ENCODE data around the gene WFDC1. TPM values are rescaled to one million over a fixed set of nuclear protein-coding genes. Genes with fewer than 3 reads are reported as not detected.

Gene WFDC1
- polyA plus RNA-seq, 1 of the 3 experiments (the other 2 are of a cell fraction), result 0.03 TPM

GRCh38 chr16:84331998-84332780, 37.5 kb downstream of the WFDC1 start:
- POLR2A ChIA-PET, result no interaction called here
- Histone ChIP-seq H3K4me3 (ENCODE audit: low read depth in 2 of 2, low read length in 1 of 2) (no peak overlapping the region), H3K27me3 (ENCODE audit: insufficient read depth) (peaks cover 14% of the 10 kb centered on the region; the same call in 1 of the 2 replicates), H3F3A (replicated peaks; ENCODE audit: insufficient read depth) (no peaks in the 10 kb centered on the region), H3K9me3 (0 out of 2 replicates have a peak, but pooled peaks cover under 1% of the 10 kb centered on the region), H3K36me3 (replicated peaks in 1 of 2; ENCODE audit: control insufficient read depth in 1 of 2, insufficient read depth in 2 of 2, low read length in 1 of 2) (no peaks in the 10 kb centered on the region), H2AFZ (ENCODE audit: low read depth) (no peak overlapping the region), H4K20me1 (ENCODE audit: insufficient read depth) (no peaks in the 10 kb centered on the region), H3K79me2 (ENCODE audit: insufficient read depth) (no peaks in the 10 kb centered on the region), H3K9me2 (no peaks in the 10 kb centered on the region), H3K4me2 (no peak overlapping the region), H3K4me1 (ENCODE audit: control insufficient read depth in 1 of 2, insufficient read depth in 2 of 2, low read depth in 1 of 2, low read length in 1 of 2) (no peaks in the 10 kb centered on the region), H3K27ac (ENCODE audit: low read depth in 2 of 2, low read length in 1 of 2) (no peak overlapping the region), H3K9ac (no peak overlapping the region)
- DNase-seq, result no peak
- 68% methylated on average over 17 of the region's 17 CpGs for WGBS (ENCODE audit: low lambda C conversion rate)
- CTCF ChIA-PET, result no interaction called here
- TF ChIP-seq YY1 (IDR thresholded peaks at IDR 0.05; ENCODE audit: low read depth) (no peak), TEAD4 (IDR thresholded peaks at IDR 0.05; ENCODE audit: borderline replicate concordance, insufficient read depth) (no peak), POLR2AphosphoS5 (IDR thresholded peaks at IDR 0.05; ENCODE audit: low read depth, low read length) (no peak), NRF1 (IDR thresholded peaks at IDR 0.05; ENCODE audit: low read depth, low read length) (no peak), FOSL2 (IDR thresholded peaks at IDR 0.05; ENCODE audit: borderline replicate concordance, low read depth) (no peak), JUND (IDR thresholded peaks at IDR 0.05) (no peak), MXI1 (IDR thresholded peaks at IDR 0.05; ENCODE audit: low read depth, low read length) (no peak), SMC3 (IDR thresholded peaks at IDR 0.05; ENCODE audit: low read depth, low read length) (no peak), CHD2 (IDR thresholded peaks at IDR 0.05; ENCODE audit: low read length, partially characterized antibody) (no peak), EP300 (IDR thresholded peaks at IDR 0.05; ENCODE audit: borderline replicate concordance in 1 of 2, low read depth in 1 of 2, low read length in 1 of 2) (no peak), RCOR1 (IDR thresholded peaks at IDR 0.05; ENCODE audit: low read length) (no peak), ELF1 (IDR thresholded peaks at IDR 0.05) (no peak), MEF2A (IDR thresholded peaks at IDR 0.05; ENCODE audit: borderline replicate concordance, low read depth) (no peak), SIN3A (IDR thresholded peaks at IDR 0.05; ENCODE audit: borderline replicate concordance, low read depth, low read length) (no peak), ZBTB33 (IDR thresholded peaks at IDR 0.05; ENCODE audit: borderline replicate concordance, low read depth) (no peak), TCF12 (IDR thresholded peaks at IDR 0.05) (no peak), EZH2phosphoT487 (IDR thresholded peaks at IDR 0.05; ENCODE audit: borderline replicate concordance, low read depth) (no peak), GATA2 (CRISPR knock-in tag; IDR thresholded peaks at IDR 0.05) (no peak)
- TF ChIP-seq, protein P1, sequence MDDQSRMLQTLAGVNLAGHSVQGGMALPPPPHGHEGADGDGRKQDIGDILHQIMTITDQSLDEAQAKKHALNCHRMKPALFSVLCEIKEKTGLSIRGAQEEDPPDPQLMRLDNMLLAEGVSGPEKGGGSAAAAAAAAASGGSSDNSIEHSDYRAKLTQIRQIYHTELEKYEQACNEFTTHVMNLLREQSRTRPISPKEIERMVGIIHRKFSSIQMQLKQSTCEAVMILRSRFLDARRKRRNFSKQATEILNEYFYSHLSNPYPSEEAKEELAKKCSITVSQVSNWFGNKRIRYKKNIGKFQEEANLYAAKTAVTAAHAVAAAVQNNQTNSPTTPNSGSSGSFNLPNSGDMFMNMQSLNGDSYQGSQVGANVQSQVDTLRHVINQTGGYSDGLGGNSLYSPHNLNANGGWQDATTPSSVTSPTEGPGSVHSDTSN (IDR thresholded peaks at IDR 0.05), result no peak
- TF ChIP-seq, protein P2, sequence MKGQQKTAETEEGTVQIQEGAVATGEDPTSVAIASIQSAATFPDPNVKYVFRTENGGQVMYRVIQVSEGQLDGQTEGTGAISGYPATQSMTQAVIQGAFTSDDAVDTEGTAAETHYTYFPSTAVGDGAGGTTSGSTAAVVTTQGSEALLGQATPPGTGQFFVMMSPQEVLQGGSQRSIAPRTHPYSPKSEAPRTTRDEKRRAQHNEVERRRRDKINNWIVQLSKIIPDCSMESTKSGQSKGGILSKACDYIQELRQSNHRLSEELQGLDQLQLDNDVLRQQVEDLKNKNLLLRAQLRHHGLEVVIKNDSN (IDR thresholded peaks at IDR 0.05; ENCODE audit: borderline replicate concordance, low read depth), result no peak
